Endothelial cell of umbilical vein (primary cell): ENCODE measurements around the gene SWAP70. TPM values are rescaled to one million over a fixed set of nuclear protein-coding genes. Genes with fewer than 3 reads are reported as not detected.

Experiments used
- BruUV-seq: library from RNA; stranded (reverse); fragments of 400-500 nt; replicated peaks from 2 replicates; lab custom pipeline; 2021; lab: Mats Ljungman, UMichigan
- CTCF ChIA-PET: fragments of 300-600, 350-600 bp; sonication (Branson Sonifier 250); formaldehyde crosslinking; loops from one replicate; lab custom pipeline; 2021; ENCODE audit warnings: antibody characterized with exemption, inconsistent platforms; lab: Charles Lee
- POLR2A ChIA-PET: fragments of 300-600, 350-600 bp; sonication (Branson Sonifier 250); formaldehyde crosslinking; loops from one replicate; lab custom pipeline; 2021; ENCODE audit warnings: antibody characterized with exemption, inconsistent platforms; lab: Charles Lee
- DNase-seq: peaks from one replicate; pipeline ENCODE4 v3.0.0-alpha.2; 2011; ENCODE audit warnings: low read depth, low spot score
- FAIRE-seq: peaks from 2 replicates; lab custom pipeline; 2011; peaks lifted over from hg19 to GRCh38; lab: Jason Lieb, UNC
- H2AFZ ChIP-seq: 2 replicates; pipeline ENCODE4 v1.6.0; 2012; ENCODE audit warnings: low read depth, low read length, control low read depth, inconsistent platforms
- H3K27ac ChIP-seq: 2 replicates; pipeline ENCODE4 v1.5.1; 2011; ENCODE audit warnings: low read depth, mild to moderate bottlenecking, control low read depth, low read length, moderate library complexity; ENCODE audit not compliant: insufficient read depth
- H3K27me3 ChIP-seq, 2 experiments: 2 replicates each; pipeline versions ENCODE4 v1.6.0 to v1.6.1; 2011; ENCODE audit warnings: low read length in 2 of 2, mixed read lengths in 1 of 2; ENCODE audit not compliant: control insufficient read depth in 2 of 2, insufficient read depth in 2 of 2
- H3K36me3 ChIP-seq, 2 experiments: 2 replicates in 1 of 2; 3 replicates in 1 of 2; pipeline ENCODE4 v1.5.1; 2011; ENCODE audit warnings: low read length in 2 of 2, mild to moderate bottlenecking in 1 of 2, moderate library complexity in 1 of 2; ENCODE audit not compliant: control insufficient read depth in 2 of 2, insufficient read depth in 2 of 2; ENCODE audit errors: extremely low read depth in 1 of 2
- H3K4me1 ChIP-seq: 3 replicates; pipeline ENCODE4 v1.5.1; 2011; ENCODE audit warnings: mild to moderate bottlenecking, low read length; ENCODE audit not compliant: control insufficient read depth, insufficient read depth; ENCODE audit errors: extremely low read depth
- H3K4me2 ChIP-seq: 2 replicates; pipeline ENCODE4 v1.6.1; 2011; ENCODE audit warnings: low read length, control low read depth, mixed read lengths; ENCODE audit not compliant: insufficient read depth
- H3K4me3 ChIP-seq, 3 experiments: fragments of 200-600 bp in 1 of 3; sonication (generic), shearing (Covaris generic) in 1 of 3; replicated peaks in 1 of 3; 2 replicates each; pipeline ENCODE4 v1.5.1; 2011 to 2016; ENCODE audit warnings: control low read depth in 3 of 3, low read length in 3 of 3, mild to moderate bottlenecking in 2 of 3, inconsistent platforms in 1 of 3, low read depth in 1 of 3, moderate library complexity in 1 of 3; ENCODE audit not compliant: insufficient read depth in 1 of 3
- H3K79me2 ChIP-seq: 2 replicates; pipeline ENCODE4 v1.6.0; 2012; ENCODE audit warnings: low read length, inconsistent platforms; ENCODE audit not compliant: control insufficient read depth, insufficient read depth
- H3K9ac ChIP-seq: replicated peaks from 2 replicates; pipeline ENCODE3; 2011; ENCODE audit warnings: low read length, control low read depth; ENCODE audit not compliant: insufficient read depth; ENCODE audit errors: extremely low read depth
- H3K9me1 ChIP-seq: replicated peaks from 3 replicates; pipeline ENCODE4 v1.6.0; 2011; ENCODE audit warnings: mild to moderate bottlenecking, low read length; ENCODE audit not compliant: control insufficient read depth, insufficient read depth; ENCODE audit errors: extremely low read depth
- H3K9me3 ChIP-seq: replicated peaks from 2 replicates; pipeline ENCODE4 v1.5.1; 2012; ENCODE audit warnings: low read length, inconsistent platforms; ENCODE audit not compliant: control insufficient read depth, insufficient read depth
- H4K20me1 ChIP-seq: replicated peaks from 2 replicates; pipeline ENCODE3; 2011; ENCODE audit warnings: mild to moderate bottlenecking, low read length; ENCODE audit not compliant: control insufficient read depth, insufficient read depth; ENCODE audit errors: extremely low read depth
- CTCF ChIP-seq, 2 donors: IDR thresholded peaks; 1 replicate in 1 of 2; 2 replicates in 1 of 2; pipeline ENCODE4 v1.5.1; 2011; ENCODE audit warnings: low read length in 2 of 2, mild to moderate bottlenecking in 2 of 2, moderate library complexity in 2 of 2, control low read depth in 1 of 2, inconsistent platforms in 1 of 2, low read depth in 1 of 2; ENCODE audit not compliant: insufficient read depth in 1 of 2; ENCODE audit errors: extremely low read depth in 1 of 2
- EZH2 ChIP-seq: IDR thresholded peaks from 2 replicates; pipeline ENCODE4 v1.6.1; 2012; ENCODE audit warnings: borderline replicate concordance, low read depth, mild to moderate bottlenecking, moderate library complexity, low read length, inconsistent platforms; ENCODE audit not compliant: severe bottlenecking
- FOS ChIP-seq: IDR thresholded peaks from 2 replicates; pipeline ENCODE4 v1.6.1; 2011; ENCODE audit warnings: mild to moderate bottlenecking, low read length, moderate library complexity, borderline replicate concordance; ENCODE audit not compliant: insufficient read depth
- GATA2 ChIP-seq: IDR thresholded peaks from 2 replicates; pipeline ENCODE4 v1.7.0; 2011; ENCODE audit warnings: low read depth, mild to moderate bottlenecking, moderate library complexity, mixed read lengths, low read length; ENCODE audit not compliant: insufficient read length, insufficient read depth
- JUN ChIP-seq: IDR thresholded peaks from 2 replicates; pipeline ENCODE4 v1.6.1; 2011; ENCODE audit warnings: borderline replicate concordance, low read depth; ENCODE audit not compliant: insufficient read length, insufficient read depth
- MYC ChIP-seq: IDR thresholded peaks from one replicate; pipeline ENCODE4 v1.6.1; 2011; ENCODE audit warnings: mild to moderate bottlenecking, low read depth, low read length
- POLR2A ChIP-seq: IDR thresholded peaks from 2 replicates; pipeline ENCODE4 v1.6.1; 2012; ENCODE audit warnings: low read depth, mild to moderate bottlenecking, control low read depth, low read length
- POLR2AphosphoS5 ChIP-seq: IDR thresholded peaks from 2 replicates; pipeline ENCODE4 v1.6.1; 2012; ENCODE audit warnings: low read depth, mild to moderate bottlenecking, control low read depth, low read length, moderate library complexity; ENCODE audit not compliant: insufficient read depth
- dilution Hi-C: fragments of 300-500 bp; cut with MboI; formaldehyde crosslinking; loops from one replicate; pipeline ENCODE4 v1.15.0; 2019; ENCODE audit warnings: low sequenced_read_pairs; ENCODE audit not compliant: extremely low pct_ligation_motif_present
- intact Hi-C: fragments of 100-400 bp; cut with micrococcal nuclease; formaldehyde crosslinking; loops from one replicate; pipeline ENCODE4 v1.10.0; 2022
- polyA plus RNA-seq, 4 experiments: library from polyadenylated mRNA; depleted of rRNA in 3 of 4; stranded (reverse) in 3 of 4; unstranded in 1 of 4; fragments of >200 nt; gene quantifications; 2 replicates each; pipeline versions ENCODE4 v1.2.1 to v1.2.3, GENCODE V29; 2011 to 2012; ENCODE audit warnings: missing spikeins in 1 of 4
- total RNA-seq: library from RNA; stranded (reverse); gene quantifications from 2 replicates; pipeline ENCODE4 v1.2.3, GENCODE V29; 2021
- TF ChIP-seq, protein P1 (sequence below): IDR thresholded peaks from 2 replicates; pipeline ENCODE4 v1.6.1; 2011; ENCODE audit not compliant: insufficient read depth, insufficient read length

SWAP70 gene
- total and polyA plus RNA-seq, 2 donors (not counting 3 experiments of a cell fraction or from before 2014, with no cell fraction given) = 52.5 to 165 TPM

GRCh38 chr11:9643751-9644150 is 20.1 kb upstream of the SWAP70 start:
- Histone ChIP-seq H3K4me3 (no peak overlapping the region), H3K27ac (no peak overlapping the region), H3K9me3 (no peaks in the 10 kb centered on the region), H3K27me3 (no peaks in the 10 kb centered on the region), H2AFZ (no peak overlapping the region), H3K9ac (no peak overlapping the region), H3K36me3 (no peaks in the 10 kb centered on the region), H4K20me1 (no peaks in the 10 kb centered on the region), H3K9me1 (no peaks in the 10 kb centered on the region), H3K79me2 (no peaks in the 10 kb centered on the region), H3K4me2 (no peak overlapping the region), H3K4me1 (peaks cover 6% of the 10 kb centered on the region)
- no TSS peak for BruUV-seq
- no peak for TF ChIP-seq JUN
- no peak for TF ChIP-seq MYC
- TF ChIP-seq, protein P1, sequence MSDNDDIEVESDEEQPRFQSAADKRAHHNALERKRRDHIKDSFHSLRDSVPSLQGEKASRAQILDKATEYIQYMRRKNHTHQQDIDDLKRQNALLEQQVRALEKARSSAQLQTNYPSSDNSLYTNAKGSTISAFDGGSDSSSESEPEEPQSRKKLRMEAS = no peak
- TF ChIP-seq CTCF (IDR thresholded peaks at IDR 0.05; ENCODE audit: extremely low read depth in 1 of 2, insufficient read depth in 1 of 2, low read depth in 1 of 2, low read length in 2 of 2) = no peak
- TF ChIP-seq POLR2A = no peak
- no peak for TF ChIP-seq GATA2
- TF ChIP-seq FOS = no peak
- TF ChIP-seq POLR2AphosphoS5 = no peak
- TF ChIP-seq EZH2 = no peak
- ChIA-PET POLR2A (no interaction called here), CTCF (no interaction called here)
- intact Hi-C loops = no loop called here
- dilution Hi-C loops = no loop called here
- no peak for DNase-seq
- FAIRE-seq = no peak
